NCI-H748 (cell line): ENCODE measurements around the gene RAPGEF3.

Source experiments
- DNase-seq: peaks from one replicate; lab custom pipeline; 2025; ENCODE audit not compliant: unreplicated experiment; lab: John Stamatoyannopoulos, UW

Gene RAPGEF3

GRCh38 chr12:47745485-47746041 lies 13.1 kb downstream of the RAPGEF3 start:
- no peak for DNase-seq

- no peak for DNase-seq
These were observed 13.8 kb downstream of the RAPGEF3 start for GRCh38 chr12:47744778-47745436.

- peak; percentile 82 for DNase-seq
These were observed 14.6 kb downstream of the RAPGEF3 start for GRCh38 chr12:47744005-47744651.

GRCh38 chr12:47743311-47743860 lies 15.3 kb downstream of the RAPGEF3 start:
- DNase-seq, result no peak

GRCh38 chr12:47742253-47742825 lies 16.3 kb downstream of the RAPGEF3 start:
- DNase-seq, result peak; percentile 47

GRCh38 chr12:47741340-47741703 lies 17.4 kb downstream of the RAPGEF3 start:
- peak; percentile 93 for DNase-seq

- DNase-seq, result no peak
These were observed 17.9 kb downstream of the RAPGEF3 start for GRCh38 chr12:47740606-47741339.

GRCh38 chr12:47739979-47740378 lies 18.7 kb downstream of the RAPGEF3 start:
- DNase-seq, result no peak

GRCh38 chr12:47739297-47739696 lies 19.4 kb downstream of the RAPGEF3 start:
- no peak for DNase-seq

GRCh38 chr12:47737936-47738594 lies 20.6 kb downstream of the RAPGEF3 start:
- no peak for DNase-seq

GRCh38 chr12:47736877-47737676 lies 21.6 kb downstream of the RAPGEF3 start:
- DNase-seq, result peak; percentile 14

- no peak for DNase-seq
These were observed 22.5 kb downstream of the RAPGEF3 start for GRCh38 chr12:47736216-47736615.

- DNase-seq, result no peak
These were observed 23.0 kb downstream of the RAPGEF3 start for GRCh38 chr12:47735649-47736048.

- no peak for DNase-seq
These were observed 23.8 kb downstream of the RAPGEF3 start for GRCh38 chr12:47734725-47735480.

GRCh38 chr12:47733142-47733541 lies 25.5 kb downstream of the RAPGEF3 start:
- DNase-seq, result no peak

GRCh38 chr12:47732504-47732903 lies 26.2 kb downstream of the RAPGEF3 start:
- DNase-seq, result no peak

GRCh38 chr12:47731723-47732122 lies 27.0 kb downstream of the RAPGEF3 start:
- no peak for DNase-seq

- DNase-seq, result no peak
These were observed 28.3 kb downstream of the RAPGEF3 start for GRCh38 chr12:47730341-47730744.

- DNase-seq, result no peak
These were observed 29.4 kb downstream of the RAPGEF3 start for GRCh38 chr12:47729233-47729632.
